Epithelial cell of proximal tubule (primary cell): ENCODE measurements around the gene CEP70. TPM values are rescaled to one million over a fixed set of nuclear protein-coding genes. Genes with fewer than 3 reads are reported as not detected.
"Not testable (repeated sequence)": the region's sequence is repeated elsewhere in the genome, so short reads cannot be mapped to it uniquely, and the experiment has no call there.

Experiments used
- DNase-seq: peaks from one replicate; pipeline ENCODE4 v3.0.0-alpha.2; 2011; ENCODE audit warnings: low read depth
- H3K4me3 ChIP-seq: 2 replicates; pipeline ENCODE4 v1.5.1; 2011; ENCODE audit warnings: low read depth, mild to moderate bottlenecking, low read length
- CTCF ChIP-seq: conservative IDR thresholded peaks from 2 replicates; pipeline ENCODE4 v1.5.1; 2012; ENCODE audit warnings: low read depth, mild to moderate bottlenecking, low read length
- total RNA-seq: library from RNA; depleted of rRNA; stranded (reverse); fragments of >200 nt; gene quantifications from 2 replicates; pipeline ENCODE4 v1.2.3, GENCODE V29; 2015

The CEP70 gene
- total RNA-seq, 1 donor from 2014 or later: 21.0 TPM

- DNase-seq: no peak
- no peak for TF ChIP-seq CTCF
- no peak overlapping the region for H3K4me3 ChIP-seq
These were observed 136.8 kb downstream of the CEP70 start for GRCh38 chr3:138456961-138457862.

GRCh38 chr3:138455801-138456716 lies 138.0 kb downstream of the CEP70 start:
- no peak overlapping the region for H3K4me3 ChIP-seq
- TF ChIP-seq CTCF: no peak
- no peak for DNase-seq

GRCh38 chr3:138453940-138454339 lies 140.1 kb downstream of the CEP70 start:
- H3K4me3 ChIP-seq, DNase-seq: not testable (repeated sequence)

GRCh38 chr3:138452436-138452835 lies 141.6 kb downstream of the CEP70 start:
- H3K4me3 ChIP-seq: no peak overlapping the region
- TF ChIP-seq CTCF: no peak
- no peak for DNase-seq

GRCh38 chr3:138451595-138452162 lies 142.4 kb downstream of the CEP70 start:
- TF ChIP-seq CTCF: no peak
- no peak for DNase-seq
- no peak overlapping the region for H3K4me3 ChIP-seq

GRCh38 chr3:138450704-138451424 lies 143.2 kb downstream of the CEP70 start:
- no peak for TF ChIP-seq CTCF
- no peak overlapping the region for H3K4me3 ChIP-seq
- DNase-seq: no peak
